H9 (cell line): ENCODE measurements around the gene MYMX. TPM values are rescaled to one million over a fixed set of nuclear protein-coding genes. Genes with fewer than 3 reads are reported as not detected.

Experiments used
- DNase-seq: peaks from one replicate; pipeline ENCODE4 v3.0.0-alpha.2; 2017
- H2AFZ ChIP-seq: one replicate; pipeline ENCODE4 v1.6.1; 2013; ENCODE audit warnings: mild to moderate bottlenecking, low read length, control low read depth, moderate library complexity
- H2AK5ac ChIP-seq: 2 replicates; pipeline ENCODE4 v1.6.1; 2013; ENCODE audit warnings: low read length, control low read depth, mixed read lengths; ENCODE audit not compliant: insufficient read length
- H2BK120ac ChIP-seq: one replicate; pipeline ENCODE4 v1.6.1; 2013; ENCODE audit warnings: low read depth, mild to moderate bottlenecking, low read length, control low read depth, inconsistent platforms; ENCODE audit not compliant: poor library complexity, severe bottlenecking
- H2BK12ac ChIP-seq: 2 replicates; pipeline ENCODE4 v1.6.1; 2013; ENCODE audit warnings: low read length, control low read depth, mixed read lengths, low read depth; ENCODE audit not compliant: insufficient read length
- H2BK15ac ChIP-seq: 2 replicates; pipeline ENCODE4 v1.6.1; 2013; ENCODE audit warnings: low read depth, low read length, control low read depth
- H2BK20ac ChIP-seq: one replicate; pipeline ENCODE4 v1.6.1; 2013; ENCODE audit warnings: low read depth, mild to moderate bottlenecking, low read length, control low read depth, inconsistent platforms; ENCODE audit not compliant: poor library complexity, severe bottlenecking
- H2BK5ac ChIP-seq: 2 replicates; pipeline ENCODE4 v1.6.1; 2013; ENCODE audit warnings: low read length, control low read depth, mixed read lengths; ENCODE audit not compliant: insufficient read length
- H3K14ac ChIP-seq: 2 replicates; pipeline ENCODE4 v1.6.1; 2013; ENCODE audit warnings: low read length, control low read depth; ENCODE audit not compliant: insufficient read depth
- H3K18ac ChIP-seq: 2 replicates; pipeline ENCODE4 v1.6.1; 2013; ENCODE audit warnings: low read depth, mild to moderate bottlenecking, mixed read lengths, low read length, control low read depth; ENCODE audit not compliant: insufficient read length
- H3K23ac ChIP-seq: 2 replicates; pipeline ENCODE4 v1.6.1; 2013; ENCODE audit warnings: low read length, control low read depth, mixed read lengths, low read depth; ENCODE audit not compliant: insufficient read length
- H3K23me2 ChIP-seq: 2 replicates; pipeline ENCODE4 v1.6.1; 2013; ENCODE audit warnings: low read depth, mild to moderate bottlenecking, mixed read lengths, low read length, control low read depth; ENCODE audit not compliant: insufficient read length, poor library complexity, severe bottlenecking
- H3K27ac ChIP-seq: 2 replicates; pipeline ENCODE4 v1.5.1; 2013; ENCODE audit warnings: low read length, control low read depth, mixed read lengths, low read depth; ENCODE audit not compliant: insufficient read length
- H3K27me3 ChIP-seq: 2 replicates; pipeline ENCODE4 v1.6.1; 2013; ENCODE audit warnings: low read length, control low read depth, inconsistent platforms; ENCODE audit not compliant: insufficient read depth
- H3K4ac ChIP-seq: 2 replicates; pipeline ENCODE4 v1.6.1; 2013; ENCODE audit warnings: low read depth, mild to moderate bottlenecking, control low read depth, inconsistent platforms, low read length, moderate library complexity
- H3K4me1 ChIP-seq: 2 replicates; pipeline ENCODE4 v1.6.1; 2013; ENCODE audit warnings: low read length, control low read depth, inconsistent platforms; ENCODE audit not compliant: insufficient read depth
- H3K4me2 ChIP-seq: 2 replicates; pipeline ENCODE4 v1.6.1; 2013; ENCODE audit warnings: low read length, control low read depth, mixed read lengths; ENCODE audit not compliant: insufficient read length, insufficient read depth
- H3K56ac ChIP-seq: 2 replicates; pipeline ENCODE4 v1.6.1; 2013; ENCODE audit warnings: low read depth, mild to moderate bottlenecking, mixed read lengths, low read length, control low read depth; ENCODE audit not compliant: insufficient read length
- H3K79me1 ChIP-seq: 2 replicates; pipeline ENCODE4 v1.6.1; 2013; ENCODE audit warnings: low read depth, mild to moderate bottlenecking, moderate library complexity, low read length, control low read depth, inconsistent platforms; ENCODE audit not compliant: insufficient read depth, poor library complexity, severe bottlenecking
- H3K79me2 ChIP-seq: 2 replicates; pipeline ENCODE4 v1.6.1; 2013; ENCODE audit warnings: low read length, control low read depth, inconsistent platforms; ENCODE audit not compliant: insufficient read depth
- H3K9ac ChIP-seq: 2 replicates; pipeline ENCODE4 v1.6.1; 2013; ENCODE audit warnings: low read length, control low read depth, mixed read lengths; ENCODE audit not compliant: insufficient read length; ENCODE audit errors: extremely low read depth
- H3K9me3 ChIP-seq: one replicate; pipeline ENCODE4 v1.6.1; 2013; ENCODE audit warnings: low read depth, low read length, inconsistent platforms; ENCODE audit not compliant: control insufficient read depth
- H3T11ph ChIP-seq: one replicate; pipeline ENCODE4 v1.6.1; 2013; ENCODE audit warnings: mild to moderate bottlenecking, low read length, control low read depth, inconsistent platforms
- H4K20me1 ChIP-seq: one replicate; pipeline ENCODE4 v1.6.1; 2013; ENCODE audit not compliant: control insufficient read depth, insufficient read length, insufficient read depth
- H4K5ac ChIP-seq: 2 replicates; pipeline ENCODE4 v1.6.1; 2013; ENCODE audit warnings: low read depth, mild to moderate bottlenecking, mixed read lengths, low read length, control low read depth; ENCODE audit not compliant: insufficient read length
- H4K8ac ChIP-seq: replicated peaks from 2 replicates; pipeline ENCODE4 v1.6.1; 2013; ENCODE audit warnings: low read length, control low read depth, mixed read lengths, low read depth; ENCODE audit not compliant: insufficient read length
- H4K91ac ChIP-seq: 2 replicates; pipeline ENCODE4 v1.6.1; 2013; ENCODE audit warnings: low read depth, mild to moderate bottlenecking, moderate library complexity, mixed read lengths, low read length, control low read depth; ENCODE audit not compliant: insufficient read length
- H3K27ac Mint-ChIP-seq, 3 experiments: 2 replicates in 2 of 3; 3 replicates in 1 of 3; pipeline ENCODE4 v1.8.0; 2020 to 2021; ENCODE audit warnings: mixed read lengths in 3 of 3, mild to moderate bottlenecking in 1 of 3, moderate library complexity in 1 of 3
- H3K27me3 Mint-ChIP-seq: 2 replicates; pipeline ENCODE4 v1.8.0; 2021; ENCODE audit warnings: low read depth, mild to moderate bottlenecking, moderate library complexity, mixed read lengths
- H3K36me3 Mint-ChIP-seq, 3 experiments: 2 replicates in 2 of 3; 3 replicates in 1 of 3; pipeline ENCODE4 v1.8.0; 2020 to 2021; ENCODE audit warnings: low read depth in 3 of 3, mixed read lengths in 3 of 3; ENCODE audit not compliant: insufficient read depth in 1 of 3
- H3K4me1 Mint-ChIP-seq, 2 experiments: 2 replicates each; pipeline ENCODE4 v1.8.0; 2020; ENCODE audit warnings: mixed read lengths in 2 of 2
- H3K4me3 Mint-ChIP-seq, 2 experiments: 2 replicates in 1 of 2; 3 replicates in 1 of 2; pipeline ENCODE4 v1.8.0; 2020 to 2021; ENCODE audit warnings: mild to moderate bottlenecking in 2 of 2, mixed read lengths in 2 of 2, moderate library complexity in 1 of 2
- H3K9me3 Mint-ChIP-seq, 2 experiments: 2 replicates in 1 of 2; 3 replicates in 1 of 2; pipeline ENCODE4 v1.8.0; 2020; ENCODE audit warnings: mild to moderate bottlenecking in 2 of 2, mixed read lengths in 2 of 2, moderate library complexity in 1 of 2
- WGBS: extraction: QIAGEN DNeasy Blood & Tissue Kit; methylation state at CpG from one replicate; pipeline ENCODE4 v1.1.7; 2013; ENCODE audit warnings: missing lambda C conversion rate, low lambda C conversion rate, mixed read lengths; ENCODE audit not compliant: insufficient read length; ENCODE audit errors: extremely low coverage; 5-methylcytosine and 5-hydroxymethylcytosine counted together
- total RNA-seq: library from RNA; stranded (reverse); gene quantifications from 2 replicates; pipeline ENCODE4 v1.2.1, GENCODE V29; 2021
- TF ChIP-seq, protein P1 (sequence below): fragments of 200-600 bp; sonication (generic); conservative IDR thresholded peaks from 3 replicates; pipeline ENCODE4 v1.8.0; 2021; ENCODE audit warnings: antibody characterized with exemption, mild to moderate bottlenecking

Gene MYMX
- total RNA-seq, 1 experiment from 2014 or later, result 1.1 TPM

- Histone ChIP-seq H3K27me3 (no peaks in the 10 kb centered on the region), H3T11ph (no peak overlapping the region), H4K20me1 (no peaks in the 10 kb centered on the region), H3K56ac (no peak overlapping the region), H2BK20ac (no peak overlapping the region), H3K4me2 (no peak overlapping the region), H2BK12ac (no peak overlapping the region), H3K9me3 (no peaks in the 10 kb centered on the region), H3K23me2 (peaks cover 7% of the 10 kb centered on the region), H3K79me1 (no peaks in the 10 kb centered on the region), H4K5ac (no peak overlapping the region), H2BK120ac (no peak overlapping the region), H4K91ac (no peak overlapping the region), H3K27ac (no peak overlapping the region), H3K9ac (no peak overlapping the region), H3K14ac (no peak overlapping the region), H2AK5ac (no peak overlapping the region), H3K18ac (no peak overlapping the region), H2BK5ac (no peak overlapping the region), H4K8ac (no peak overlapping the region), H2AFZ (no peak overlapping the region), H3K79me2 (no peaks in the 10 kb centered on the region), H3K4me1 (no peaks in the 10 kb centered on the region; the same call in 1 of the 2 replicates), H3K4ac (no peak overlapping the region), H3K23ac (no peak overlapping the region), H2BK15ac (no peak overlapping the region)
- no peaks in the 10 kb centered on the region for H3K9me3 Mint-ChIP-seq
- WGBS, result no CpG with 5 or more reads among the region's 3 CpGs
- peaks cover 4 to 41% (median 26%) of the 10 kb centered on the region in 3 experiments for H3K36me3 Mint-ChIP-seq
- peaks cover 43 to 47% of the 10 kb centered on the region in 2 experiments for H3K4me1 Mint-ChIP-seq
- H3K27ac Mint-ChIP-seq, result no peak overlapping the region; a peak in 1 of 7 replicates
- H3K27me3 Mint-ChIP-seq, result peaks cover 11% of the 10 kb centered on the region
- TF ChIP-seq, protein P1, sequence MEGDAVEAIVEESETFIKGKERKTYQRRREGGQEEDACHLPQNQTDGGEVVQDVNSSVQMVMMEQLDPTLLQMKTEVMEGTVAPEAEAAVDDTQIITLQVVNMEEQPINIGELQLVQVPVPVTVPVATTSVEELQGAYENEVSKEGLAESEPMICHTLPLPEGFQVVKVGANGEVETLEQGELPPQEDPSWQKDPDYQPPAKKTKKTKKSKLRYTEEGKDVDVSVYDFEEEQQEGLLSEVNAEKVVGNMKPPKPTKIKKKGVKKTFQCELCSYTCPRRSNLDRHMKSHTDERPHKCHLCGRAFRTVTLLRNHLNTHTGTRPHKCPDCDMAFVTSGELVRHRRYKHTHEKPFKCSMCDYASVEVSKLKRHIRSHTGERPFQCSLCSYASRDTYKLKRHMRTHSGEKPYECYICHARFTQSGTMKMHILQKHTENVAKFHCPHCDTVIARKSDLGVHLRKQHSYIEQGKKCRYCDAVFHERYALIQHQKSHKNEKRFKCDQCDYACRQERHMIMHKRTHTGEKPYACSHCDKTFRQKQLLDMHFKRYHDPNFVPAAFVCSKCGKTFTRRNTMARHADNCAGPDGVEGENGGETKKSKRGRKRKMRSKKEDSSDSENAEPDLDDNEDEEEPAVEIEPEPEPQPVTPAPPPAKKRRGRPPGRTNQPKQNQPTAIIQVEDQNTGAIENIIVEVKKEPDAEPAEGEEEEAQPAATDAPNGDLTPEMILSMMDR, result no peak
- no peak overlapping the region; a peak in 1 of 5 replicates for H3K4me3 Mint-ChIP-seq
- no peak for DNase-seq
Measured at GRCh38 chr6:44258921-44259320, 42.2 kb downstream of the MYMX start.
